DMS79 treated with DMSO at 0.1 percent for 48 hours (cell line): ENCODE measurements around the gene EEF1E1.

Experiments used
- DNase-seq: peaks from one replicate; lab custom pipeline; 2025; lab: John Stamatoyannopoulos, UW

EEF1E1 gene

GRCh38 chr6:8102122-8102958, at the start of gene EEF1E1:
Gene EEF1E1, minus strand, starts transcription at chr6:8102548. Its CDS starts 27 bp downstream, at chr6:8102521.
- peak; percentile 74 for DNase-seq

GRCh38 chr6:8149350-8149749, 47.0 kb upstream of the EEF1E1 start:
- no peak for DNase-seq

GRCh38 chr6:8143945-8144344, 41.6 kb upstream of the EEF1E1 start:
- no peak for DNase-seq

GRCh38 chr6:8139451-8139850, 37.1 kb upstream of the EEF1E1 start:
- no peak for DNase-seq

GRCh38 chr6:8137529-8137939, 35.2 kb upstream of the EEF1E1 start:
- no peak for DNase-seq

- DNase-seq = no peak
Observed at GRCh38 chr6:8135276-8135675, 32.9 kb upstream of the EEF1E1 start.

GRCh38 chr6:8132130-8132529, 29.8 kb upstream of the EEF1E1 start:
- no peak for DNase-seq

GRCh38 chr6:8131265-8131897, 29.0 kb upstream of the EEF1E1 start:
- DNase-seq = peak; percentile 15

GRCh38 chr6:8130399-8130798, 28.1 kb upstream of the EEF1E1 start:
- DNase-seq = no peak

- no peak for DNase-seq
Observed at GRCh38 chr6:8123236-8123635, 20.9 kb upstream of the EEF1E1 start.

GRCh38 chr6:8114956-8115355, 12.6 kb upstream of the EEF1E1 start:
- DNase-seq = no peak

GRCh38 chr6:8113131-8113654, 10.8 kb upstream of the EEF1E1 start:
- DNase-seq = no peak

- no peak for DNase-seq
Observed at GRCh38 chr6:8110725-8111124, 8.4 kb upstream of the EEF1E1 start.

GRCh38 chr6:8110117-8110721, 7.9 kb upstream of the EEF1E1 start:
- no peak for DNase-seq

- no peak for DNase-seq
Observed at GRCh38 chr6:8108759-8109539, 6.6 kb upstream of the EEF1E1 start.

GRCh38 chr6:8108031-8108660, 5.8 kb upstream of the EEF1E1 start:
- no peak for DNase-seq

GRCh38 chr6:8105791-8106190, 3.4 kb upstream of the EEF1E1 start:
- DNase-seq = no peak

- no peak for DNase-seq
Observed at GRCh38 chr6:8103726-8104125, 1.4 kb upstream of the EEF1E1 start.

GRCh38 chr6:8100159-8100854, 2.0 kb downstream of the EEF1E1 start:
- DNase-seq = no peak

- DNase-seq = no peak
Observed at GRCh38 chr6:8090650-8091049, 11.7 kb downstream of the EEF1E1 start.

GRCh38 chr6:8088886-8089285, 13.5 kb downstream of the EEF1E1 start:
- DNase-seq = no peak
